Activated CD4-positive, alpha-beta T cell treated with anti-CD3 and anti-CD28 coated beads for 36 hours (primary cell): ENCODE data around the gene SDS. TPM values are rescaled to one million over a fixed set of nuclear protein-coding genes. Genes with fewer than 3 reads are reported as not detected.

Experiments
- ATAC-seq: fragments of 200-7000 bp; cut with Tn5 transposase; one replicate; pipeline ENCODE4 v1.10.0; 2021; ENCODE audit warnings: mild to moderate bottlenecking, moderate library complexity
- CTCF ChIA-PET: fragments of 350-600 bp; sonication (Branson Sonifier 250); formaldehyde crosslinking; loops from one replicate; lab custom pipeline; 2021; ENCODE audit warnings: antibody characterized with exemption; lab: Charles Lee
- POLR2A ChIA-PET: fragments of 350-600 bp; sonication (Branson Sonifier 250); formaldehyde crosslinking; loops from one replicate; lab custom pipeline; 2021; ENCODE audit warnings: antibody characterized with exemption, inconsistent platforms; lab: Charles Lee
- DNase-seq: peaks from one replicate; pipeline ENCODE4 v3.0.0-alpha.2; 2020
- H3K27ac Mint-ChIP-seq: one replicate; pipeline ENCODE4 v1.8.0; 2021; ENCODE audit warnings: mixed read lengths
- H3K27me3 Mint-ChIP-seq: one replicate; pipeline ENCODE4 v1.8.0; 2021; ENCODE audit warnings: mixed read lengths
- H3K36me3 Mint-ChIP-seq: one replicate; pipeline ENCODE4 v1.8.0; 2021; ENCODE audit warnings: low read depth, mixed read lengths
- H3K4me1 Mint-ChIP-seq: one replicate; pipeline ENCODE4 v1.8.0; 2021; ENCODE audit warnings: mixed read lengths
- H3K4me3 Mint-ChIP-seq: one replicate; pipeline ENCODE4 v1.8.0; 2021; ENCODE audit warnings: mild to moderate bottlenecking, moderate library complexity, mixed read lengths
- H3K9me3 Mint-ChIP-seq: one replicate; pipeline ENCODE4 v1.8.0; 2021; ENCODE audit warnings: low read depth, mixed read lengths
- intact Hi-C, 2 experiments: fragments of 100-400 bp; cut with DNase I in 1 of 2; cut with micrococcal nuclease in 1 of 2; formaldehyde crosslinking; loops; one replicate each; pipeline versions ENCODE4 v1.14.2 to v1.15.1; 2022 to 2024; cut with DNase I, micrococcal nuclease
- total RNA-seq, 2 experiments: library from RNA; stranded (reverse); gene quantifications; one replicate each; pipeline ENCODE4 v1.2.3, GENCODE V29; 2021

Gene SDS
- total RNA-seq, 2 experiments from 2014 or later, result not detected

- no peaks in the 10 kb centered on the region for H3K9me3 Mint-ChIP-seq
- ATAC-seq, result no peak
- ChIA-PET POLR2A (no interaction called here), CTCF (interaction anchor here (0.7 kb wide), 1 partner anchor 16 kb away, joined by 3 read pairs; no protein-coding TSS in a partner anchor)
- H3K4me3 Mint-ChIP-seq, result no peak overlapping the region
- intact Hi-C loops, result no loop called here
- H3K36me3 Mint-ChIP-seq, result no peaks in the 10 kb centered on the region
- no peak for DNase-seq
- no peaks in the 10 kb centered on the region for H3K4me1 Mint-ChIP-seq
- H3K27ac Mint-ChIP-seq, result no peak overlapping the region
- H3K27me3 Mint-ChIP-seq, result peaks cover 7% of the 10 kb centered on the region
Measured at GRCh38 chr12:113409462-113410124, 5.9 kb upstream of the SDS start.

- POLR2A ChIA-PET, result no interaction called here
- Mint-ChIP-seq H3K27me3 (peaks cover 7% of the 10 kb centered on the region), H3K36me3 (no peaks in the 10 kb centered on the region), H3K27ac (no peak overlapping the region), H3K4me1 (no peaks in the 10 kb centered on the region), H3K4me3 (no peak overlapping the region), H3K9me3 (no peaks in the 10 kb centered on the region)
- CTCF ChIA-PET, result no interaction called here
- no peak for ATAC-seq
- intact Hi-C loops, result no loop called here
- no peak for DNase-seq
Measured at GRCh38 chr12:113408756-113409298, 5.1 kb upstream of the SDS start.

GRCh38 chr12:113407931-113408600, 4.4 kb upstream of the SDS start:
- Mint-ChIP-seq H3K9me3 (no peaks in the 10 kb centered on the region), H3K27me3 (peaks cover 7% of the 10 kb centered on the region), H3K4me1 (no peaks in the 10 kb centered on the region), H3K36me3 (no peaks in the 10 kb centered on the region), H3K27ac (no peak overlapping the region), H3K4me3 (no peak overlapping the region)
- ChIA-PET POLR2A (interaction anchor here (0.6 kb wide), 1 partner anchor 173 kb away, joined by 6 read pairs; no protein-coding TSS in a partner anchor), CTCF (no interaction called here)
- no peak for ATAC-seq
- intact Hi-C loops, result no loop called here
- DNase-seq, result no peak

- no peaks in the 10 kb centered on the region for H3K36me3 Mint-ChIP-seq
- intact Hi-C loops, result no loop called here
- no peaks in the 10 kb centered on the region for H3K9me3 Mint-ChIP-seq
- H3K4me1 Mint-ChIP-seq, result no peaks in the 10 kb centered on the region
- H3K27ac Mint-ChIP-seq, result no peak overlapping the region
- ATAC-seq (no peak), DNase-seq (no peak)
- ChIA-PET CTCF (interaction anchor here (1.9 kb wide), 1 partner anchor 19 kb away, joined by 6 read pairs; no protein-coding TSS in a partner anchor), POLR2A (interaction anchor here (0.6 to 0.7 kb wide), 2 partner anchors 71 to 866 kb away, joined by 3 to 4 read pairs; partner anchors contain the start of gene SLC8B1)
- no peak overlapping the region for H3K4me3 Mint-ChIP-seq
- H3K27me3 Mint-ChIP-seq, result peaks cover 9% of the 10 kb centered on the region
Measured at GRCh38 chr12:113405694-113406093, 2.0 kb upstream of the SDS start.

GRCh38 chr12:113402586-113403260, 964 bp downstream of the SDS start:
- Mint-ChIP-seq H3K27me3 (peaks cover 8% of the 10 kb centered on the region), H3K36me3 (no peaks in the 10 kb centered on the region), H3K27ac (no peak overlapping the region), H3K9me3 (no peaks in the 10 kb centered on the region), H3K4me1 (no peaks in the 10 kb centered on the region), H3K4me3 (no peak overlapping the region)
- no peak for DNase-seq
- CTCF ChIA-PET, result no interaction called here
- no peak for ATAC-seq
- POLR2A ChIA-PET, result no interaction called here
- intact Hi-C loops, result no loop called here

- Mint-ChIP-seq H3K36me3 (no peaks in the 10 kb centered on the region), H3K4me1 (no peaks in the 10 kb centered on the region)
- CTCF ChIA-PET, result interaction anchor here (0.8 kb wide), 1 partner anchor 267 kb away, joined by 3 read pairs; no protein-coding TSS in a partner anchor
Measured at GRCh38 chr12:113401066-113402000, 2.4 kb downstream of the SDS start.

GRCh38 chr12:113400362-113400761, 3.3 kb downstream of the SDS start:
- intact Hi-C loops, result no loop called here
- ATAC-seq (no peak), DNase-seq (no peak)
- no peak overlapping the region for H3K4me3 Mint-ChIP-seq
- ChIA-PET CTCF (no interaction called here), POLR2A (no interaction called here)
- no peaks in the 10 kb centered on the region for H3K9me3 Mint-ChIP-seq
- peaks cover 10% of the 10 kb centered on the region for H3K27me3 Mint-ChIP-seq
- no peaks in the 10 kb centered on the region for H3K36me3 Mint-ChIP-seq
- no peak overlapping the region for H3K27ac Mint-ChIP-seq
- no peaks in the 10 kb centered on the region for H3K4me1 Mint-ChIP-seq

More at GRCh38 chr12:113401066-113402000, 2.4 kb downstream of the SDS start:
- Mint-ChIP-seq H3K27me3 (peaks cover 10% of the 10 kb centered on the region), H3K9me3 (no peaks in the 10 kb centered on the region), H3K4me3 (no peak overlapping the region), H3K27ac (no peak overlapping the region)
- ATAC-seq (no peak), DNase-seq (no peak)
- intact Hi-C loops, result no loop called here
- POLR2A ChIA-PET, result no interaction called here

- Mint-ChIP-seq H3K9me3 (no peaks in the 10 kb centered on the region), H3K36me3 (no peaks in the 10 kb centered on the region), H3K4me3 (no peak overlapping the region), H3K27me3 (peaks cover 9% of the 10 kb centered on the region), H3K27ac (no peak overlapping the region), H3K4me1 (no peaks in the 10 kb centered on the region)
- intact Hi-C loops, result no loop called here
- CTCF ChIA-PET, result no interaction called here
- DNase-seq (no peak), ATAC-seq (no peak)
- POLR2A ChIA-PET, result no interaction called here
Measured at GRCh38 chr12:113399490-113399889, 4.2 kb downstream of the SDS start.

GRCh38 chr12:113398346-113399290, 5.1 kb downstream of the SDS start:
- no peak for ATAC-seq
- intact Hi-C loops, result no loop called here
- H3K4me3 Mint-ChIP-seq, result no peak overlapping the region
- no peak for DNase-seq
- H3K27me3 Mint-ChIP-seq, result peaks cover 7% of the 10 kb centered on the region
- CTCF ChIA-PET, result no interaction called here
- no peaks in the 10 kb centered on the region for H3K36me3 Mint-ChIP-seq
- H3K9me3 Mint-ChIP-seq, result no peaks in the 10 kb centered on the region
- H3K27ac Mint-ChIP-seq, result no peak overlapping the region
- no peaks in the 10 kb centered on the region for H3K4me1 Mint-ChIP-seq
- POLR2A ChIA-PET, result no interaction called here

- H3K36me3 Mint-ChIP-seq, result no peaks in the 10 kb centered on the region
- H3K27me3 Mint-ChIP-seq, result peaks cover 5% of the 10 kb centered on the region
- H3K4me3 Mint-ChIP-seq, result no peak overlapping the region
- no peak overlapping the region for H3K27ac Mint-ChIP-seq
- ATAC-seq (no peak), DNase-seq (no peak)
- ChIA-PET POLR2A (no interaction called here), CTCF (no interaction called here)
- intact Hi-C loops, result no loop called here
- H3K4me1 Mint-ChIP-seq, result no peaks in the 10 kb centered on the region
- no peaks in the 10 kb centered on the region for H3K9me3 Mint-ChIP-seq
Measured at GRCh38 chr12:113397497-113398197, 6.0 kb downstream of the SDS start.
